Globus pallidus (tissue), 1 donor: ENCODE results near the gene POLA2.
A peak's percentile ranks its signal among the peaks of the same experiment; 100 is the strongest.
"Not testable (repeated sequence)": the region's sequence is repeated elsewhere in the genome, so short reads cannot be mapped to it uniquely, and the experiment has no call there.

Experiments
- DNase-seq: peaks from one replicate; pipeline ENCODE4 v3.0.0-alpha.2; 2015; ENCODE audit warnings: low spot score

POLA2 gene, protein sequence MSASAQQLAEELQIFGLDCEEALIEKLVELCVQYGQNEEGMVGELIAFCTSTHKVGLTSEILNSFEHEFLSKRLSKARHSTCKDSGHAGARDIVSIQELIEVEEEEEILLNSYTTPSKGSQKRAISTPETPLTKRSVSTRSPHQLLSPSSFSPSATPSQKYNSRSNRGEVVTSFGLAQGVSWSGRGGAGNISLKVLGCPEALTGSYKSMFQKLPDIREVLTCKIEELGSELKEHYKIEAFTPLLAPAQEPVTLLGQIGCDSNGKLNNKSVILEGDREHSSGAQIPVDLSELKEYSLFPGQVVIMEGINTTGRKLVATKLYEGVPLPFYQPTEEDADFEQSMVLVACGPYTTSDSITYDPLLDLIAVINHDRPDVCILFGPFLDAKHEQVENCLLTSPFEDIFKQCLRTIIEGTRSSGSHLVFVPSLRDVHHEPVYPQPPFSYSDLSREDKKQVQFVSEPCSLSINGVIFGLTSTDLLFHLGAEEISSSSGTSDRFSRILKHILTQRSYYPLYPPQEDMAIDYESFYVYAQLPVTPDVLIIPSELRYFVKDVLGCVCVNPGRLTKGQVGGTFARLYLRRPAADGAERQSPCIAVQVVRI

GRCh38 chr11:65261591-65262380, at the start of gene POLA2:
Gene POLA2 (plus strand): TSS chr11:65261962. CDS start chr11:65262293, 331 bp downstream.
- DNase-seq: peak; percentile 90

GRCh38 chr11:65212226-65212801, 49.4 kb upstream of the POLA2 start:
- DNase-seq: no peak

DNA sequence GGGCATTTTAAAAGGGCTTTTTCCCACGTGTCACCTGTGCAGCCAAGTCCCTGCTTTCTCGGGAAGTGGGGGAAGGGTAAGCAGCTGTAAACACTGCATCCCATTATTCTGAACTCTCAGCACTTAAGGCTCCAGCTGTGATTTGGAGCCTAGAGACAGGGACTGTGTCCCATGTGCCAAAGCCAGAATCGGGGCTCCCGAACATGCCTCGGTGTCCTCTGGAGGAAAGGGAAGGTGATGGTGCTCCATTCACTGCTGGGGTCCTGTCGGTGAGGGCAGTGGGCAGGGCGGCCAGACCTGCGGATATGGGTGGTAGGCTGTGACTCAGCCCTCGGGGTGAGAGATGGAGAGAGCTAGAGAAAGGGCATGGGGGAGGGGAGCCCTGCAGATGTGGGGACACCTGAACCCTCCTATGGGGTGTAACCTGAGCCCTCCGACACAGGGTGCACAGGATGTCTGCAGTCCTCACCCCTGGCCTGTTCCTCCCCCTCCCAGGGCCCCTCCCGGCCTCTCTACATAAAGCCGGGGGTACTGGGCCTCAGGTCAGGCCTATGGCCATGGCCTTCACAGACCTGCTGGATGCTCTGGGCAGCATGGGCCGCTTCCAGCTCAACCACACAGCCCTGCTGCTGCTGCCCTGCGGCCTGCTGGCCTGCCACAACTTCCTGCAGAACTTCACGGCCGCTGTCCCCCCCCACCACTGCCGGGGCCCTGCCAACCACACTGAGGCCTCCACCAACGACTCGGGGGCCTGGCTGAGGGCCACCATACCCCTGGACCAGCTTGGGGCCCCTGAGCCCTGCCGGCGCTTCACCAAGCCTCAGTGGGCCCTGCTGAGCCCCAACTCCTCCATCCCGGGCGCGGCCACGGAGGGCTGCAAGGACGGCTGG, 48.2 kb upstream of the POLA2 start:
- no peak for DNase-seq

GRCh38 chr11:65214212-65214845, 47.4 kb upstream of the POLA2 start:
- no peak for DNase-seq

GRCh38 chr11:65215441-65216076, 46.2 kb upstream of the POLA2 start:
- DNase-seq: no peak

DNA sequence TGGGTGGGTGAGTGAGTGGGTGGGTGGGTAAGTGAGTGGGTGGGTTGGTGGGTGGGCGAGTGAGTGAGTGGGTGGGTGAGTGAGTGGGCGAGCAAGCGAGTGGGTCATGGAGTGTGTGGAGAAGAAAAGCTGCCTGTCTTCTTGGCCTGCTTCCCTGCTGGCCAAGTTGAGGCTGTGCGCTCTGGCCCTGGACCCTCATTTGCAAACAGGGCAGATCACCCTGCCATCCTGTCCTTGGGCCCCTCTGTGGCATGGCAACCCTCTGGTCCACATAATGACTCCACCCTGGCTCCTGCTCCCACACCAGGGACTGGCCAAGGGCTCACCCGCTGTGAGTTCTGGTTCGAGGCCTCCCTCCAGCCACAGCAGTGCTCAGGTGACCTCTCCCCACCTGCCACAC, 44.9 kb upstream of the POLA2 start:
- no peak for DNase-seq

DNA sequence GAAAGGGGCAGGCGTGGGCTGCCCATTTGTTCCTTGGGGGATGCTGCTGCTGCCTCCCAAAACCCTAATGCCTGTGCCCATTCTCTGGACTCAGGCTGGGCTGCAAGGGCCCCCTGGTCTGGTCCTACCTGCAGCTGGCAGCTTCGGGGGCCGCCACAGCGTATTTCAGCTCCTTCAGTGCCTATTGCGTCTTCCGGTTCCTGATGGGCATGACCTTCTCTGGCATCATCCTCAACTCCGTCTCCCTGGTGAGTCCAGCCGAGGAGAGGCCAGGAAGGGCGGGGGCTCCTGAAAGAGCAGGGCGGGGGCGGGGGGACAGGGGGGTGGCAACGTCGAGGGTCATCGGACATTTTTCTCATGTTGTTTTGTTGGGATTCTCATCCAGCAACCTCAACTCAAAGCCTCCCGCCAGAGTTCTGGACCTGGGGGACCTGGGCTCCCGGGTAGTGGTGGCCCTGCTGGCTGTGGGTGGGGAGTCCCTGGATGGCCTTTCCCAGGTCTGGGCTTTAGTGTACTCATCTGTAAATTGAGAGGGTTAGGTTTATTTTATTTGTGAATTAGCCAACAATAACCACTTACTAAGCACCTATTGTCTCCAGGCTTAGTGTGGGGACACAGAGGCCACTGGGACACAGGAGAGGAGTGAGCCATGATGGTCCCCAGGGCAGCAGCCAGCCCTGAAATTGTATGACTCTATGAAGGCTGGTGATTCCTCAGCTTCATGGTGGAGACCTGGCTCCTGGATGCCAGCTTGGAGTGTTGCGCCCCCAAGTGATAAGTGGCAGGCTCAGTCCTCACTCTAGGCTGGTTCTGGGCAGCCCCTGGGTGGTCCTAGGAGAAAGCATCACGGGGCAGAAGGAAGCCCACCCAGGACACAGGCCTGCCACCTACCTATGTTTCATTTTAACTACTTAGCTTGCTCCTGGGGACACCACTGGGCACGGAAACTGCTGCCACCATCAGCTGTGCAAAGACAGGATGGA, 44.0 kb upstream of the POLA2 start:
- DNase-seq: no peak

DNA sequence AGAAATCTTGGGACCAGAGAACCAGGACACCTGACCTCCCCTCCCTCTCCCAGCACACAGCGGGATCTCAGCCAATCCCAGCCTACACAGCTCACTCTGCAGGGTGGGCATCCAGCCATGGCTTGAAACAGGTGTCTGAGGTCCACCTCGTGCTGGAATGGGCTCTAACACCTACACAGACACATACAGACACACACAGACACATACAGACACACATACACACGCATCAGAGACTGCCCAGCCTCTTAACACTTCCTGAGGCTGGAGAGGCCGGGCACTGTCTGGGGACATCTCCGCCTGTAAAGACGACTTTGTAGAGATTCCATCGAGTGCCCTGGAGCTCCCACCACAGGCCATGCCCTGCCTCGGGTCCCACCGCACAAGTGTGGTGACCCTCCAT, 43.3 kb upstream of the POLA2 start:
- DNase-seq: no peak

GRCh38 chr11:65219930-65220213, 41.9 kb upstream of the POLA2 start:
- no peak for DNase-seq

DNA sequence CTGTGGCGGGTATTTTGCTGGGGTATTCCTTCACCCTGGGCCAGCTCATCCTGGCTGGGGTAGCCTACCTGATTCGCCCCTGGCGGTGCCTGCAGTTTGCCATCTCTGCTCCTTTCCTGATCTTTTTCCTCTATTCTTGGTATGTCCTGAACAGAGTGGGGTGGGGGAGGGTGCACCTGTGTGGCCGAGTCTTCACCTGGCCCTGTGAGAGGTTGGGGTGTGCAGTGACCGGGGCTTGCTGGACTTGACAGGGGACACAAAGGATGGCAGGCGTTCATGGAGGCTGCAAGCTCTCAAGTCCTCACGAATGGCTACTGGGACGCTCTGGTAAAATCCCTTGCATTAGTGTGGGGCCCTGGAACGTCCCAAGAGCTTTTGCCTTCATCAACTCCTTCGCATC, 40.7 kb upstream of the POLA2 start:
- DNase-seq: no peak

DNA sequence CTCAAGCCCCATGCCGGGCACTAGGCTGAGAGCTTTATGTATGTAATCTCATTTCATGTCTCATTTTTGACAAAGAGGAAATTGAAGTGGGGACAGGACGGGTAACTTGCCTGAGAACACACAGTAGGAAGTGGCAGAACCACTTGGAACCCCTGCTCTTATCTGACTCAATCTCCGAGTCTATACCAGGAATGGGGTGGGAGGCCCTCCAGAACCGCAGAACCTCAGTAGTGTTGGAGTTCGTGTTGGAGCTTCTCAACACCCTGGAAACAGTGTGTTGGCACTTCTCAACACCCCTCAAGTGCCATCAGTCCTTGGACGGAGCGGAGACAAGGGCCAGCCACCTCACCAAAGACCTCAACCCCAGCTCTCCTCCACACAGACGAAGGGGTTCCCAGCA, 38.8 kb upstream of the POLA2 start:
- no peak for DNase-seq

DNA sequence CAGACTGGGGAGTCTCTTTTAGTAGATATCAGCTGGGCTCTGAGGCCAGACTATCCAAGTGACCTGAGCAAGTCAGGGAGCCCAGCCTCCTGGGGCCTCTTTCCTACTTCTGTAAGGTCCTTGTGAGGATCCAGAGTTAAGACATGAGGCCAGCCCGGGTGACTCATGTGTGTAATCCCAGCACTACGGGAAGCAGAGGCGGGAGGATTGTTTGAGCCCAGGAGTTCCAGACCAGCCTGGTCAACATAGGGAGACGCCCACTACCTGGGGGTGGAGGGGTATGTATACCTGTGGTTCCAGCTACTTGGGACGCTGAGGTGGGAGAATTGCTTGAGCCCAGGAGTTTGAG, 36.9 kb upstream of the POLA2 start:
- DNase-seq: no peak

GRCh38 chr11:65225279-65226102, 36.3 kb upstream of the POLA2 start:
- DNase-seq: peak; percentile 26

DNA sequence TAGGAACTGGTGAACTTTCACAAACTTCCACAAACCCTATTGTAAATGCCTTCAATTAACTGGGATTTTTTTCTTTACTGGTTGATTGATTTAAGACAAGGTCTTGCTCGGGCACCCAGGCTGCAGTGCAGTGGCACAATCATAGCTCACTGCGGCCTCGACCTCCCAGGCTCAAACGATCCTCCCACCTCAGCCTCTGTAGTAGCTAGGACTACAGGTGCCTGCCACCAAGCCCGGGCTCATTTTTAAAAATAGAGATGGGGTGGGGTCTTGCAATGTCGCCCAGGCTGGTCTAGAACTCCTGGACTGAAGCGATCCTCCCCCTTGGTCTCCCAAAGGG, 35.7 kb upstream of the POLA2 start:
- no peak for DNase-seq

DNA sequence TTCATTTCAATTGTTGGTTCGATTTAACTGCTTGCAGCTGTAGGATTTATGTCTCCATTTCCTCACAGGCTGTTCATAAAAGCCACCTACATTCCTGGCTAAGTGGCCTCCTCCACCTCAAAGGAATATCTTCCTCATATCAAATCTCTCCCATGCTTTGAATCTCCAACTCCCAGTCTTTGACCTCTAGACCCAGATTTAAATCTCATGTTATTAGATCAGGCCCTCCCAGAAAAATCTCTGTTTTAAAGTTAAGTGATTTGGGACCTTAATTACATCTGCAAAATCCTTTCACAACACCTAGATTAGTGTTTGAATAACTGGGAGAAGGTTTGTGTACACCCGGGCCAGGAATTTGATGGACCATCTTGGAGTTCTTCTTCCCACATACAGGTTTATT, 33.9 kb upstream of the POLA2 start:
- DNase-seq: no peak

GRCh38 chr11:65236194-65237059, 25.3 kb upstream of the POLA2 start:
- DNase-seq: no peak

DNA sequence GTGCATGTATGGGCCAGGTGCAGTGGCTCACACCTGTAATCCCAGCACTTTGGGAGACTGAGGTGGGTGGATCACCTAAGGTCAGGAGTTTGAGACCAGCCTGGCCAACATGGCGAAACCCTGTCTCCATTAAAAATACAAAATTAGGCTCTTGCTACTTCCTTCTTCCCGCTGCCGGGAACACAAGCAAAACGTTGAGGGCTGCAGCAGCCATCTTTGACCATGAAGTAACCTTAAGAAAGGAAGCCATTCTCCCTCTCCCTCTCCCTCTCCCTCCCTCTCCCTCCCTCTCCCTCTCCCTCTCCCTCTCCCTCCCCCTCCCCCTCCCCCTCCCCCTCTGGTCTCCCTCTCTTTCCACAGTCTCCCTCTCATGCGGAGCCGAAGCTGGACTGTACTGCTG, 23.5 kb upstream of the POLA2 start:
- not testable (repeated sequence) for DNase-seq

DNA sequence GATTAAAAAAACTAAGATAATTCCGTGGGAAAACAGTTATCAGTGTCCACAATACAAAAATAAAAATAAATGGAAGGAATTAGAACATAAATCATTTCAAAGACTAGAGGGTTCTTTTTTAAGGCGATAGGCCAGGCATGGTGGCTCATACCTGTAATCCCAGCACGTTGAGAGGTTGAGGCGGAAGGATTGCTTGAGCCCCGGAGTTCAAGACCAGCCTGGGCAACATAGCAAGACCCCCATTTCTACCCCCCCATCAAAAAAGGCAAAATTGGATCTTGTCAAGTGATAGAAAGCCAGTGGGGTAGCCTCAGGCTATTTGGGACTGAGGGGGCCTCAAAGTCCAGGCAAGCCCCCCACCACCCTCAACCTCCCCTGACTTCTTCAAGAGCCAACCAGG, 20.6 kb upstream of the POLA2 start:
- no peak for DNase-seq
